Measurements from ENCODE around the gene ATP11A. TPM values are rescaled to one million over a fixed set of nuclear protein-coding genes. Genes with fewer than 3 reads are reported as not detected.

The ATP11A gene
- total and polyA plus RNA-seq, 10 of the 15 experiments (the other 5 are each of a cell fraction or from before 2014, with no cell fraction given) = 1.4 to 69.6 (median 14.4) TPM

- intact Hi-C loops (cut with micrococcal nuclease; ENCODE audit: unreplicated experiment) = no loop called here
- ChIA-PET CTCF (no interaction called here), POLR2A (no interaction called here), SMC1A (ENCODE audit: uncharacterized antibody, unreplicated experiment) (interaction anchor here (1.2 to 1.6 kb wide), 2 partner anchors 9 to 218 kb away, joined by 3 to 4 read pairs; no protein-coding TSS in a partner anchor), RAD21 (ENCODE audit: unreplicated experiment) (no interaction called here)
- DNase-seq (ENCODE audit: low read depth, low spot score) = no peak
- H3K4me2 ChIP-seq (ENCODE audit: control insufficient read depth, insufficient read depth) = no peak overlapping the region
- H2AFZ ChIP-seq (ENCODE audit: control insufficient read depth, low read depth, low read length) = no peak overlapping the region
- H3K27me3 ChIP-seq (replicated peaks in 1 of 2; ENCODE audit: control insufficient read depth in 2 of 2, insufficient read depth in 2 of 2, low read length in 1 of 2) = no peaks in the 10 kb centered on the region
- peaks cover 4% of the 10 kb centered on the region for H3K4me1 ChIP-seq (ENCODE audit: control insufficient read depth, insufficient read depth, low read length)
- FAIRE-seq = no peak
- in situ Hi-C loops (cut with MboI) = loop anchor here (25.0 kb wide), 1 partner anchor 1396 kb away; no protein-coding TSS in a partner anchor
- no peak overlapping the region for H3K9ac ChIP-seq (ENCODE audit: control insufficient read depth, insufficient read depth, low read length)
- H4K20me1 ChIP-seq (ENCODE audit: control insufficient read depth, insufficient read depth) = no peaks in the 10 kb centered on the region
- 98% methylated on average over 20 of the region's 20 CpGs for WGBS (ENCODE audit: insufficient coverage, insufficient replicate concordance, low lambda C conversion rate, missing lambda C conversion rate)
- BruUV-seq (replicated peaks) = no TSS peak
- H3K27ac ChIP-seq (ENCODE audit: control insufficient read depth, insufficient read depth) = no peak overlapping the region
- no peak overlapping the region for H3K4me3 ChIP-seq
- no peaks in the 10 kb centered on the region for H3K79me2 ChIP-seq (ENCODE audit: control insufficient read depth, insufficient read depth, low read length)
- H3K9me3 ChIP-seq (replicated peaks; ENCODE audit: control insufficient read depth, insufficient read depth, low read length) = no peaks in the 10 kb centered on the region
- TF ChIP-seq PKNOX1 (IDR thresholded peaks at IDR 0.05) = no peak
- no peak for TF ChIP-seq TAF1 (IDR thresholded peaks at IDR 0.05; ENCODE audit: borderline replicate concordance, low read depth, low read length)
- no peak for TF ChIP-seq RAD51 (IDR thresholded peaks at IDR 0.05)
- TF ChIP-seq IRF3 (IDR thresholded peaks at IDR 0.05) = no peak
- no peak for TF ChIP-seq SMARCA5 (IDR thresholded peaks at IDR 0.05)
- TF ChIP-seq ZNF592 (IDR thresholded peaks at IDR 0.05) = no peak
- TF ChIP-seq JUNB (IDR thresholded peaks at IDR 0.05) = no peak
- ATAC-seq = no peak
- H3K36me3 ChIP-seq (ENCODE audit: control insufficient read depth in 2 of 2, insufficient read depth in 2 of 2, low read length in 1 of 2) = peaks cover 7 to 19% of the 10 kb centered on the region in 2 experiments; a peak in 3 of 4 replicates
Measured at GRCh38 chr13:112857914-112858490, 168.2 kb downstream of the ATP11A start.

All from GM12878 (cell line).